Measurements from ENCODE around the gene LRSAM1. TPM values are rescaled to one million over a fixed set of nuclear protein-coding genes. Genes with fewer than 3 reads are reported as not detected.
"Not testable (repeated sequence)": the region's sequence is repeated elsewhere in the genome, so short reads cannot be mapped to it uniquely, and the experiment has no call there.

LRSAM1 gene
- total RNA-seq, 1 donor from 2014 or later: 24.6 TPM

- Mint-ChIP-seq H3K27me3 (no peaks in the 10 kb centered on the region), H3K4me1 (peaks cover 6% of the 10 kb centered on the region), H3K9me3 (no peaks in the 10 kb centered on the region), H3K36me3 (ENCODE audit: low read depth) (peaks cover 27% of the 10 kb centered on the region), H3K27ac (no peak overlapping the region), H3K4me3 (no peak overlapping the region)
- DNase-seq: no peak
- intact Hi-C loops (cut with micrococcal nuclease): no loop called here
These were observed 6.0 kb downstream of the LRSAM1 start for GRCh38 chr9:127457191-127457878.

- Mint-ChIP-seq H3K27me3 (no peaks in the 10 kb centered on the region), H3K4me3 (no peak overlapping the region), H3K9me3 (no peaks in the 10 kb centered on the region), H3K4me1 (peaks cover 2% of the 10 kb centered on the region), H3K27ac (no peak overlapping the region), H3K36me3 (ENCODE audit: low read depth) (peaks cover 32% of the 10 kb centered on the region)
- intact Hi-C loops (cut with micrococcal nuclease): no loop called here
- DNase-seq: no peak
These were observed 7.6 kb downstream of the LRSAM1 start for GRCh38 chr9:127458921-127459320.

GRCh38 chr9:127463382-127463781 is 12.1 kb downstream of the LRSAM1 start:
- peaks cover 31% of the 10 kb centered on the region for H3K36me3 Mint-ChIP-seq (ENCODE audit: low read depth)
- H3K27ac Mint-ChIP-seq: no peak overlapping the region
- no peak for DNase-seq
- H3K4me1 Mint-ChIP-seq: no peaks in the 10 kb centered on the region
- intact Hi-C loops (cut with micrococcal nuclease): no loop called here
- H3K27me3 Mint-ChIP-seq: no peaks in the 10 kb centered on the region
- H3K4me3 Mint-ChIP-seq: no peak overlapping the region
- H3K9me3 Mint-ChIP-seq: no peaks in the 10 kb centered on the region

DNA sequence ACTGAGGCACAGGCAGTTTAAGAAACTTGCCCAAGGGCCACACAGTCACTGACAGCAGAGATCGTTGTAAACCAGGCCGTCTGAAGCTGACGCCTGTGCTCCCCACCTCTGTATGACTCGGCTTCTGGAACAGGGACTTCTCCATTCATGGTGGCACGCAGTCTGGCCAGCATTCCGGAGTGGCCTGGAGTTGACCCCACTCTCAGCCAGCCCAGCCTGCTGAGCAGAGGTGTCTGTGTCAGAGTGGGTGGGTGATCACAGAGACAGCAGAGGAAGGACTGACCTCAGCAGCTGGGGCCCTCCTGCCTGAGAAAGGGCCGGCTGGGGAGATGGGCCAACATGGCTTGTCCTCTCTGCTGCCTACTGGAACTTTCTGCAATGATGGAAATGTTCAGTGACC is 12.6 kb downstream of the LRSAM1 start:
- Mint-ChIP-seq H3K27me3 (no peaks in the 10 kb centered on the region), H3K9me3 (no peaks in the 10 kb centered on the region), H3K36me3 (ENCODE audit: low read depth) (peaks cover 29% of the 10 kb centered on the region), H3K27ac (no peak overlapping the region), H3K4me3 (no peak overlapping the region), H3K4me1 (no peaks in the 10 kb centered on the region)
- intact Hi-C loops (cut with micrococcal nuclease): no loop called here
- DNase-seq: no peak

- H3K27me3 Mint-ChIP-seq; H3K4me3 Mint-ChIP-seq; H3K27ac Mint-ChIP-seq; intact Hi-C loops (cut with micrococcal nuclease); DNase-seq; H3K4me1 Mint-ChIP-seq; H3K9me3 Mint-ChIP-seq: not testable (repeated sequence)
- H3K36me3 Mint-ChIP-seq (ENCODE audit: low read depth): peaks cover 33% of the 10 kb centered on the region
These were observed 15.2 kb downstream of the LRSAM1 start for GRCh38 chr9:127466407-127466917.

DNA sequence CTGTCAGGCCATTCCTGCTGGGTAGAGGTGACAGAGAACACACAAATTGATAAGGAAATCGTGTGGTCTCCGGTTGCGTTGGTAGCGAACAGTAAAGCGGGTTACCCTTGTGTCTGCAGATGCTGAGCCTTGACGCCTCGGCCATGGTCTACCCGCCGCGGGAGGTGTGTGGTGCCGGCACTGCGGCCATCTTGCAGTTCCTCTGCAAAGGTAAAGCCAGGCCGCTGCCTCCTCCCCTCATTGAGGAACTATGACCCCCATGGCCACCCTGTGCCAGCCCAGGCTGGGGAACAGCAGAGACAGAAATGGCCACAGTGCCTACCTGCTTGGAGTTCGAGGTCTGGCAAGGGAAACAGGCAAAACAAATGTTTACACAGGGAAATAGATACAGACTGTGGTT is 16.3 kb downstream of the LRSAM1 start:
- Mint-ChIP-seq H3K9me3 (peaks cover 5% of the 10 kb centered on the region), H3K27ac (no peak overlapping the region), H3K36me3 (ENCODE audit: low read depth) (peaks cover 23% of the 10 kb centered on the region), H3K4me1 (no peaks in the 10 kb centered on the region), H3K4me3 (no peak overlapping the region), H3K27me3 (no peaks in the 10 kb centered on the region)
- DNase-seq: no peak
- intact Hi-C loops (cut with micrococcal nuclease): no loop called here

- H3K4me1 Mint-ChIP-seq: peaks cover 3% of the 10 kb centered on the region
- peaks cover 28% of the 10 kb centered on the region for H3K36me3 Mint-ChIP-seq (ENCODE audit: low read depth)
- intact Hi-C loops (cut with micrococcal nuclease): no loop called here
- H3K4me3 Mint-ChIP-seq: no peak overlapping the region
- no peak for DNase-seq
- H3K27ac Mint-ChIP-seq: no peak overlapping the region
- H3K9me3 Mint-ChIP-seq: peaks cover 5% of the 10 kb centered on the region
- no peaks in the 10 kb centered on the region for H3K27me3 Mint-ChIP-seq
These were observed 19.4 kb downstream of the LRSAM1 start for GRCh38 chr9:127470662-127471061.

- no peaks in the 10 kb centered on the region for H3K27me3 Mint-ChIP-seq
- DNase-seq: no peak
- peaks cover 3% of the 10 kb centered on the region for H3K4me1 Mint-ChIP-seq
- no peak overlapping the region for H3K4me3 Mint-ChIP-seq
- peaks cover 22% of the 10 kb centered on the region for H3K36me3 Mint-ChIP-seq (ENCODE audit: low read depth)
- intact Hi-C loops (cut with micrococcal nuclease): no loop called here
- H3K27ac Mint-ChIP-seq: no peak overlapping the region
- H3K9me3 Mint-ChIP-seq: peaks cover 5% of the 10 kb centered on the region
These were observed 22.2 kb downstream of the LRSAM1 start for GRCh38 chr9:127473501-127473900.

- Mint-ChIP-seq H3K4me3 (no peak overlapping the region), H3K4me1 (peaks cover 3% of the 10 kb centered on the region), H3K36me3 (ENCODE audit: low read depth) (peaks cover 24% of the 10 kb centered on the region), H3K27me3 (no peaks in the 10 kb centered on the region), H3K9me3 (peaks cover 5% of the 10 kb centered on the region), H3K27ac (no peak overlapping the region)
- no peak for DNase-seq
- intact Hi-C loops (cut with micrococcal nuclease): no loop called here
These were observed 22.6 kb downstream of the LRSAM1 start for GRCh38 chr9:127473932-127474331.

DNA sequence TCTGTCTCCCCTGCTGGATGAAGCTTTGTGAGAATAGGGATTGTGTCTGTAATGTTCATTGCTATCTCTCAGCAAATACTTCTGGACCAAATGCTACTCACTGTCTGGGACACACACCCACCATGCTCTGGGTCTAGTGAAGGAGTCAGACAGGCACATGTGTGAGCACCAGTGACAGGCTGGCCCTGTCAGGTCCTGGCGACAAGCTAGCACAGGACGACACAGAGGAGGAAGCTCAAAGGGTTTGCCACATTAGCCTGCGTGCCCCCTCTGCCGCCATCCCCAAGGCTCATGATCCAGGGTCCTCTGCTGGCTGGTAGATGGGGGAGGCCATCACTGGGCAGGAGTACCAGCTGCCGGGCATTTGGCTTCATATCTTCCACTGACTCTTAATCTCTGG is 23.3 kb downstream of the LRSAM1 start:
- Mint-ChIP-seq H3K4me1 (peaks cover 3% of the 10 kb centered on the region), H3K27me3 (no peaks in the 10 kb centered on the region), H3K4me3 (no peak overlapping the region), H3K36me3 (ENCODE audit: low read depth) (peaks cover 25% of the 10 kb centered on the region), H3K9me3 (peaks cover 5% of the 10 kb centered on the region), H3K27ac (no peak overlapping the region)
- no peak for DNase-seq
- intact Hi-C loops (cut with micrococcal nuclease): no loop called here

GRCh38 chr9:127479507-127480081 is 28.3 kb downstream of the LRSAM1 start:
- no peak for DNase-seq
- Mint-ChIP-seq H3K27ac (no peak overlapping the region), H3K27me3 (no peaks in the 10 kb centered on the region), H3K36me3 (ENCODE audit: low read depth) (peaks cover 21% of the 10 kb centered on the region), H3K9me3 (no peaks in the 10 kb centered on the region), H3K4me1 (no peaks in the 10 kb centered on the region), H3K4me3 (no peak overlapping the region)
- intact Hi-C loops (cut with micrococcal nuclease): no loop called here

DNA sequence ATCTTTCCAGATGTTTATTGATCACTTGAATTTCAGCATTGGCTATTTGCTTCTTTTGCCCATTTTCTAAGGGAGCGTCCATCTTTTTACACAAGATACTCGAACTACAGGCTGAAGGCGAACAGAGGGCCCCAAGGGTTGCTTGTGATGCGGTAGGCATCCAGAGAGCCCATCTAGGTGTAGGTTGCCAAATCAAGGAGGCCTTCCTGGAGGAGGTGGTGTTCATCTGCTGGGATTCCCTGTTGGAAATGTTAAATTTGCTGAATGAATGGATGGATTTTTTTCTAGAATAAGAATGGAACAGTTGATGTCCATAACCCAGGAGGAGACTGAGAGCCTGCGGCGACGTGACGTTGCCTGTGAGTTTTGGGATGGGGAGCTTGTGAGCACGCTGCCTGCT is 31.4 kb downstream of the LRSAM1 start:
- Mint-ChIP-seq H3K9me3 (no peaks in the 10 kb centered on the region), H3K36me3 (ENCODE audit: low read depth) (peaks cover 28% of the 10 kb centered on the region), H3K27me3 (no peaks in the 10 kb centered on the region), H3K27ac (no peak overlapping the region), H3K4me1 (no peaks in the 10 kb centered on the region), H3K4me3 (no peak overlapping the region)
- no peak for DNase-seq
- intact Hi-C loops (cut with micrococcal nuclease): no loop called here

GRCh38 chr9:127485995-127486394 is 34.7 kb downstream of the LRSAM1 start:
- Mint-ChIP-seq H3K27me3 (no peaks in the 10 kb centered on the region), H3K27ac (no peak overlapping the region), H3K36me3 (ENCODE audit: low read depth) (peaks cover 18% of the 10 kb centered on the region), H3K9me3 (no peaks in the 10 kb centered on the region), H3K4me1 (no peaks in the 10 kb centered on the region), H3K4me3 (no peak overlapping the region)
- intact Hi-C loops (cut with micrococcal nuclease): no loop called here
- DNase-seq: no peak

DNA sequence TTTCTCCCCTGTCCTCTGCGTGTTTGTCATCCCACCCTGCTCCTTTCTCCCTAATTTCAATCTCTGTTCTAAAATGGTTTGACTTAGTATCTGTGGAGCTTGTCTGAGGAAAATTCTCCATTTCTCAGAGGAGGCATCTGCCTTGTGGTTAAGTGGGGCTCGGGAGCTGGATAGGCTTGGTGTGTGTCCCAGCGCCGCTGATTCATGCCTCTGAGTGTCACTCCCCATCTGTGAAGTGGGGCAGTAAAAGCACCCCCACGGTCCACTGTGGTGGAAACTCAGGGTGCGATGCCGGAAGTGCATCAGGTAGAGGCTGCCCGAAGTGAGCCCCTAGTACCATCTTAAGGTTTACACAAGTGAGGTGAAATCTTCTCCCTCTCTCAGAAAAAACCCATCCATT is 37.6 kb downstream of the LRSAM1 start:
- no peaks in the 10 kb centered on the region for H3K9me3 Mint-ChIP-seq
- no peaks in the 10 kb centered on the region for H3K27me3 Mint-ChIP-seq
- intact Hi-C loops (cut with micrococcal nuclease): no loop called here
- H3K36me3 Mint-ChIP-seq (ENCODE audit: low read depth): peaks cover 18% of the 10 kb centered on the region
- H3K4me1 Mint-ChIP-seq: no peaks in the 10 kb centered on the region
- no peak overlapping the region for H3K27ac Mint-ChIP-seq
- no peak overlapping the region for H3K4me3 Mint-ChIP-seq
- DNase-seq: no peak
